Activated T-cell treated with anti-CD3 and anti-CD28 coated beads, Interleukin-2, amount 50 U/mL, for 1 hour (primary cell): ENCODE results near the gene ZNF473.
"Not testable (repeated sequence)": the region's sequence is repeated elsewhere in the genome, so short reads cannot be mapped to it uniquely, and the experiment has no call there.

Source experiments
- DNase-seq: peaks from one replicate; pipeline ENCODE4 v3.0.0-alpha.2; 2020

The ZNF473 gene

GRCh38 chr19:50051228-50051895 is 25.6 kb downstream of the ZNF473 start:
- not testable (repeated sequence) for DNase-seq

- DNase-seq: no peak
Measured at GRCh38 chr19:50051964-50052363, 26.2 kb downstream of the ZNF473 start.

GRCh38 chr19:50053119-50053518 is 27.3 kb downstream of the ZNF473 start:
- no peak for DNase-seq

GRCh38 chr19:50058425-50058824 is 32.6 kb downstream of the ZNF473 start:
- DNase-seq: no peak

GRCh38 chr19:50059045-50059444 is 33.2 kb downstream of the ZNF473 start:
- DNase-seq: no peak

GRCh38 chr19:50060107-50060506 is 34.3 kb downstream of the ZNF473 start:
- no peak for DNase-seq

- no peak for DNase-seq
Measured at GRCh38 chr19:50061650-50062049, 35.8 kb downstream of the ZNF473 start.

- DNase-seq: no peak
Measured at GRCh38 chr19:50065938-50066337, 40.1 kb downstream of the ZNF473 start.

- no peak for DNase-seq
Measured at GRCh38 chr19:50067575-50067974, 41.8 kb downstream of the ZNF473 start.

- DNase-seq: not testable (repeated sequence)
Measured at GRCh38 chr19:50068382-50068781, 42.6 kb downstream of the ZNF473 start.

- DNase-seq: not testable (repeated sequence)
Measured at GRCh38 chr19:50075076-50075475, 49.3 kb downstream of the ZNF473 start.

- not testable (repeated sequence) for DNase-seq
Measured at GRCh38 chr19:50075644-50076372, 50.0 kb downstream of the ZNF473 start.

GRCh38 chr19:50076581-50077355 is 51.0 kb downstream of the ZNF473 start:
- DNase-seq: not testable (repeated sequence)

GRCh38 chr19:50079014-50079413 is 53.2 kb downstream of the ZNF473 start:
- not testable (repeated sequence) for DNase-seq

GRCh38 chr19:50084440-50084839 is 58.6 kb downstream of the ZNF473 start:
- DNase-seq: not testable (repeated sequence)

GRCh38 chr19:50087153-50087552 is 61.3 kb downstream of the ZNF473 start:
- DNase-seq: not testable (repeated sequence)

- DNase-seq: peak; percentile 45
Measured at GRCh38 chr19:50090706-50091105, 64.9 kb downstream of the ZNF473 start.

- DNase-seq: not testable (repeated sequence)
Measured at GRCh38 chr19:50091786-50092185, 66.0 kb downstream of the ZNF473 start.

- DNase-seq: not testable (repeated sequence)
Measured at GRCh38 chr19:50092597-50092996, 66.8 kb downstream of the ZNF473 start.

- not testable (repeated sequence) for DNase-seq
Measured at GRCh38 chr19:50097884-50098283, 72.1 kb downstream of the ZNF473 start.

- DNase-seq: not testable (repeated sequence)
Measured at GRCh38 chr19:50098892-50099291, 73.1 kb downstream of the ZNF473 start.

- DNase-seq: not testable (repeated sequence)
Measured at GRCh38 chr19:50099696-50100095, 73.9 kb downstream of the ZNF473 start.

GRCh38 chr19:50100946-50101345 is 75.1 kb downstream of the ZNF473 start:
- not testable (repeated sequence) for DNase-seq
